ENCODE measurements around the gene CPVL.
A peak's percentile ranks its signal among the peaks of the same experiment; 100 is the strongest.

The CPVL gene

GRCh38 chr7:28958980-28959347 lies 187.4 kb downstream of the CPVL start:
- no peak overlapping the region for H3K27ac ChIP-seq
- TF ChIP-seq CTCF (IDR thresholded peaks at IDR 0.05) (no peak), ZFX (IDR thresholded peaks at IDR 0.05; ENCODE audit: borderline replicate concordance) (no peak)

GRCh38 chr7:28958235-28958979 lies 187.9 kb downstream of the CPVL start, which contains the start of gene TRIL:
TSS of gene TRIL (minus strand) at chr7:28958330. CDS start at chr7:28958046, 284 bp downstream.
- H3K27ac ChIP-seq, result no peak within 1 kb of the TSS
- TF ChIP-seq ZFX (IDR thresholded peaks at IDR 0.05; ENCODE audit: borderline replicate concordance) (no peak), CTCF (IDR thresholded peaks at IDR 0.05) (no peak)

GRCh38 chr7:28957751-28958234 lies 188.5 kb downstream of the CPVL start:
- H3K27ac ChIP-seq, result no peak overlapping the region
- no peak for TF ChIP-seq CTCF (IDR thresholded peaks at IDR 0.05)
- TF ChIP-seq ZFX (IDR thresholded peaks at IDR 0.05; ENCODE audit: borderline replicate concordance), result no peak

GRCh38 chr7:28957064-28957750 lies 189.1 kb downstream of the CPVL start:
- no peak for TF ChIP-seq CTCF (IDR thresholded peaks at IDR 0.05)
- TF ChIP-seq ZFX (IDR thresholded peaks at IDR 0.05; ENCODE audit: borderline replicate concordance), result no peak
- H3K27ac ChIP-seq, result no peak overlapping the region

GRCh38 chr7:28956608-28957063 lies 189.7 kb downstream of the CPVL start:
- H3K27ac ChIP-seq, result no peak overlapping the region
- TF ChIP-seq CTCF (IDR thresholded peaks at IDR 0.05) (peak; percentile 87), ZFX (IDR thresholded peaks at IDR 0.05; ENCODE audit: borderline replicate concordance) (no peak)

- TF ChIP-seq ZFX (IDR thresholded peaks at IDR 0.05; ENCODE audit: borderline replicate concordance) (no peak), CTCF (IDR thresholded peaks at IDR 0.05) (peak; percentile 93)
- H3K27ac ChIP-seq, result no peak overlapping the region
Measured at GRCh38 chr7:28955718-28956607, 190.4 kb downstream of the CPVL start.
